NCI-H774 (cell line): ENCODE data around the gene LASP1NB.
"Not testable (repeated sequence)": the region's sequence is repeated elsewhere in the genome, so short reads cannot be mapped to it uniquely, and the experiment has no call there.

Experiments used
- DNase-seq: peaks from one replicate; lab custom pipeline; 2025; lab: John Stamatoyannopoulos, UW

LASP1NB gene

GRCh38 chr17:38897176-38897575 is 28.2 kb upstream of the LASP1NB start:
- DNase-seq = no peak

GRCh38 chr17:38897671-38898290 is 27.6 kb upstream of the LASP1NB start:
- no peak for DNase-seq

- DNase-seq = no peak
Measured at GRCh38 chr17:38898291-38898679, 27.1 kb upstream of the LASP1NB start.

- no peak for DNase-seq
Measured at GRCh38 chr17:38898812-38899348, 26.5 kb upstream of the LASP1NB start.

GRCh38 chr17:38899421-38899820 is 26.0 kb upstream of the LASP1NB start:
- DNase-seq = no peak

- DNase-seq = no peak
Measured at GRCh38 chr17:38900978-38901656, 24.3 kb upstream of the LASP1NB start.

GRCh38 chr17:38903404-38903803 is 22.0 kb upstream of the LASP1NB start:
- DNase-seq = no peak

GRCh38 chr17:38904892-38905291 is 20.5 kb upstream of the LASP1NB start:
- no peak for DNase-seq

GRCh38 chr17:38905375-38905774 is 20.0 kb upstream of the LASP1NB start:
- no peak for DNase-seq

- no peak for DNase-seq
Measured at GRCh38 chr17:38906460-38907228, 18.8 kb upstream of the LASP1NB start.

- DNase-seq = no peak
Measured at GRCh38 chr17:38907930-38908675, 17.3 kb upstream of the LASP1NB start.

- DNase-seq = no peak
Measured at GRCh38 chr17:38908676-38909181, 16.7 kb upstream of the LASP1NB start.

GRCh38 chr17:38910325-38910724 is 15.1 kb upstream of the LASP1NB start:
- DNase-seq = no peak

GRCh38 chr17:38911081-38911730 is 14.2 kb upstream of the LASP1NB start:
- no peak for DNase-seq

GRCh38 chr17:38911731-38912081 is 13.7 kb upstream of the LASP1NB start:
- DNase-seq = not testable (repeated sequence)

GRCh38 chr17:38912221-38912813 is 13.1 kb upstream of the LASP1NB start:
- no peak for DNase-seq

- no peak for DNase-seq
Measured at GRCh38 chr17:38914741-38915638, 10.4 kb upstream of the LASP1NB start.

GRCh38 chr17:38915639-38915995 is 9.8 kb upstream of the LASP1NB start:
- DNase-seq = no peak

GRCh38 chr17:38916771-38917170 is 8.6 kb upstream of the LASP1NB start:
- DNase-seq = no peak

GRCh38 chr17:38917259-38917658 is 8.2 kb upstream of the LASP1NB start:
- DNase-seq = no peak
